ENCODE data around the gene SLC6A7. TPM values are rescaled to one million over a fixed set of nuclear protein-coding genes. Genes with fewer than 3 reads are reported as not detected.

SLC6A7 gene
- total RNA-seq, 1 experiment from 2014 or later = not detected

- Mint-ChIP-seq H3K9me3 (ENCODE audit: low read depth, unreplicated experiment) (no peaks in the 10 kb centered on the region), H3K4me3 (ENCODE audit: low read depth, unreplicated experiment) (no peak overlapping the region), H3K36me3 (ENCODE audit: insufficient read depth, unreplicated experiment) (no peaks in the 10 kb centered on the region), H3K4me1 (ENCODE audit: low read depth, unreplicated experiment) (no peaks in the 10 kb centered on the region), H3K27ac (ENCODE audit: unreplicated experiment) (no peak overlapping the region), H3K27me3 (ENCODE audit: unreplicated experiment) (peaks cover 45% of the 10 kb centered on the region)
- intact Hi-C loops (cut with micrococcal nuclease; ENCODE audit: unreplicated experiment) = no loop called here
- DNase-seq = no peak
- TF ChIP-seq CTCF (IDR thresholded peaks at IDR 0.05; ENCODE audit: unreplicated experiment) = no peak
- BruUV-seq (replicated peaks) = no TSS peak
- CTCF ChIA-PET = no interaction called here
These were observed 12.6 kb downstream of the SLC6A7 start for GRCh38 chr5:150202501-150202900.

GRCh38 chr5:150203832-150204589 is 14.1 kb downstream of the SLC6A7 start:
- TF ChIP-seq CTCF (IDR thresholded peaks at IDR 0.05; ENCODE audit: unreplicated experiment) = no peak
- Mint-ChIP-seq H3K4me1 (ENCODE audit: low read depth, unreplicated experiment) (peaks cover 13% of the 10 kb centered on the region), H3K27me3 (ENCODE audit: unreplicated experiment) (peaks cover 45% of the 10 kb centered on the region), H3K4me3 (ENCODE audit: low read depth, unreplicated experiment) (no peak overlapping the region), H3K36me3 (ENCODE audit: insufficient read depth, unreplicated experiment) (no peaks in the 10 kb centered on the region), H3K27ac (ENCODE audit: unreplicated experiment) (no peak overlapping the region), H3K9me3 (ENCODE audit: low read depth, unreplicated experiment) (no peaks in the 10 kb centered on the region)
- DNase-seq = no peak
- CTCF ChIA-PET = no interaction called here
- BruUV-seq (replicated peaks) = no TSS peak
- intact Hi-C loops (cut with micrococcal nuclease; ENCODE audit: unreplicated experiment) = no loop called here

- intact Hi-C loops (cut with micrococcal nuclease; ENCODE audit: unreplicated experiment) = no loop called here
- CTCF ChIA-PET = no interaction called here
- Mint-ChIP-seq H3K4me1 (ENCODE audit: low read depth, unreplicated experiment) (peaks cover 19% of the 10 kb centered on the region), H3K27ac (ENCODE audit: unreplicated experiment) (no peak overlapping the region), H3K27me3 (ENCODE audit: unreplicated experiment) (peaks cover 45% of the 10 kb centered on the region), H3K4me3 (ENCODE audit: low read depth, unreplicated experiment) (no peak overlapping the region), H3K36me3 (ENCODE audit: insufficient read depth, unreplicated experiment) (no peaks in the 10 kb centered on the region), H3K9me3 (ENCODE audit: low read depth, unreplicated experiment) (no peaks in the 10 kb centered on the region)
- no peak for DNase-seq
- BruUV-seq (replicated peaks) = no TSS peak
- TF ChIP-seq CTCF (IDR thresholded peaks at IDR 0.05; ENCODE audit: unreplicated experiment) = no peak
These were observed 14.7 kb downstream of the SLC6A7 start for GRCh38 chr5:150204590-150204960.

GRCh38 chr5:150206098-150206778 is 16.4 kb downstream of the SLC6A7 start:
- intact Hi-C loops (cut with micrococcal nuclease; ENCODE audit: unreplicated experiment) = no loop called here
- Mint-ChIP-seq H3K27me3 (ENCODE audit: unreplicated experiment) (peaks cover 41% of the 10 kb centered on the region), H3K27ac (ENCODE audit: unreplicated experiment) (no peak overlapping the region), H3K36me3 (ENCODE audit: insufficient read depth, unreplicated experiment) (no peaks in the 10 kb centered on the region), H3K4me3 (ENCODE audit: low read depth, unreplicated experiment) (no peak overlapping the region), H3K9me3 (ENCODE audit: low read depth, unreplicated experiment) (no peaks in the 10 kb centered on the region), H3K4me1 (ENCODE audit: low read depth, unreplicated experiment) (peaks cover 20% of the 10 kb centered on the region)
- CTCF ChIA-PET = interaction anchor here (0.6 to 0.7 kb wide), 2 partner anchors 8 to 43 kb away, joined by 4 read pairs; no protein-coding TSS in a partner anchor
- DNase-seq = no peak
- no peak for TF ChIP-seq CTCF (IDR thresholded peaks at IDR 0.05; ENCODE audit: unreplicated experiment)
- BruUV-seq (replicated peaks) = no TSS peak
